ENCODE measurements around the gene TMTC1. TPM values are rescaled to one million over a fixed set of nuclear protein-coding genes. Genes with fewer than 3 reads are reported as not detected.

The TMTC1 gene
- total RNA-seq, 1 donor from 2014 or later: not detected

GRCh38 chr12:29714966-29715365 is 68.8 kb downstream of the TMTC1 start:
- no peak for ATAC-seq (ENCODE audit: low read depth)
- intact Hi-C loops (cut with micrococcal nuclease): no loop called here
- ChIA-PET POLR2A (no interaction called here), CTCF (no interaction called here)
- Mint-ChIP-seq H3K9me3 (no peaks in the 10 kb centered on the region), H3K4me1 (no peaks in the 10 kb centered on the region), H3K36me3 (ENCODE audit: low read depth) (no peaks in the 10 kb centered on the region), H3K4me3 (no peak overlapping the region), H3K27ac (no peak overlapping the region), H3K27me3 (no peaks in the 10 kb centered on the region)
- TF ChIP-seq CTCF (IDR thresholded peaks at IDR 0.05): no peak
- no peak for DNase-seq

- Mint-ChIP-seq H3K4me1 (no peaks in the 10 kb centered on the region), H3K4me3 (no peak overlapping the region), H3K27ac (no peak overlapping the region), H3K36me3 (ENCODE audit: low read depth) (no peaks in the 10 kb centered on the region), H3K9me3 (no peaks in the 10 kb centered on the region), H3K27me3 (no peaks in the 10 kb centered on the region)
- ATAC-seq (ENCODE audit: low read depth) (no peak), DNase-seq (no peak)
- ChIA-PET CTCF (no interaction called here), POLR2A (no interaction called here)
- intact Hi-C loops (cut with micrococcal nuclease): no loop called here
- TF ChIP-seq CTCF (IDR thresholded peaks at IDR 0.05): no peak
Observed at GRCh38 chr12:29713729-29714128, 70.0 kb downstream of the TMTC1 start.

- Mint-ChIP-seq H3K4me3 (no peak overlapping the region), H3K4me1 (no peaks in the 10 kb centered on the region), H3K9me3 (no peaks in the 10 kb centered on the region), H3K27ac (no peak overlapping the region), H3K27me3 (no peaks in the 10 kb centered on the region), H3K36me3 (ENCODE audit: low read depth) (no peaks in the 10 kb centered on the region)
- no peak for ATAC-seq (ENCODE audit: low read depth)
- no peak for TF ChIP-seq CTCF (IDR thresholded peaks at IDR 0.05)
- intact Hi-C loops (cut with micrococcal nuclease): no loop called here
- no peak for DNase-seq
- ChIA-PET POLR2A (no interaction called here), CTCF (no interaction called here)
Observed at GRCh38 chr12:29711381-29711780, 72.4 kb downstream of the TMTC1 start.

GRCh38 chr12:29710104-29710503 is 73.6 kb downstream of the TMTC1 start:
- H3K4me1 Mint-ChIP-seq: no peaks in the 10 kb centered on the region
- POLR2A ChIA-PET: no interaction called here
- intact Hi-C loops (cut with micrococcal nuclease): no loop called here
- ATAC-seq (ENCODE audit: low read depth): no peak
- no peak overlapping the region for H3K27ac Mint-ChIP-seq
- CTCF ChIA-PET: no interaction called here
- H3K4me3 Mint-ChIP-seq: no peak overlapping the region
- DNase-seq: no peak
- TF ChIP-seq CTCF (IDR thresholded peaks at IDR 0.05): no peak
- H3K36me3 Mint-ChIP-seq (ENCODE audit: low read depth): no peaks in the 10 kb centered on the region
- H3K9me3 Mint-ChIP-seq: no peaks in the 10 kb centered on the region
- no peaks in the 10 kb centered on the region for H3K27me3 Mint-ChIP-seq

GRCh38 chr12:29709496-29710040 is 74.2 kb downstream of the TMTC1 start:
- H3K9me3 Mint-ChIP-seq: no peaks in the 10 kb centered on the region
- DNase-seq (no peak), ATAC-seq (ENCODE audit: low read depth) (no peak)
- TF ChIP-seq CTCF (IDR thresholded peaks at IDR 0.05): no peak
- H3K27ac Mint-ChIP-seq: no peak overlapping the region
- ChIA-PET POLR2A (no interaction called here), CTCF (no interaction called here)
- H3K27me3 Mint-ChIP-seq: no peaks in the 10 kb centered on the region
- intact Hi-C loops (cut with micrococcal nuclease): no loop called here
- no peaks in the 10 kb centered on the region for H3K36me3 Mint-ChIP-seq (ENCODE audit: low read depth)
- no peaks in the 10 kb centered on the region for H3K4me1 Mint-ChIP-seq
- H3K4me3 Mint-ChIP-seq: no peak overlapping the region
